Fibroblast of peridontal ligament (primary cell): ENCODE results near the gene CD177.
A peak's percentile ranks its signal among the peaks of the same experiment; 100 is the strongest.
"Not testable (repeated sequence)": the region's sequence is repeated elsewhere in the genome, so short reads cannot be mapped to it uniquely, and the experiment has no call there.

Experiments
- DNase-seq: peaks from one replicate; pipeline ENCODE4 v3.0.0-alpha.2; 2010; ENCODE audit errors: extremely low read depth

Gene CD177

GRCh38 chr19:43353606-43354304, at the start of gene CD177:
TSS of gene CD177 (plus strand) at chr19:43353686. CDS start at chr19:43353715, 29 bp downstream.
- no peak for DNase-seq

GRCh38 chr19:43305642-43306041, 47.8 kb upstream of the CD177 start:
- no peak for DNase-seq

GRCh38 chr19:43306097-43306496, 47.4 kb upstream of the CD177 start:
- no peak for DNase-seq

- DNase-seq = no peak
These were observed 45.2 kb upstream of the CD177 start for GRCh38 chr19:43308244-43308815.

GRCh38 chr19:43309466-43309865, 44.0 kb upstream of the CD177 start:
- DNase-seq = no peak

GRCh38 chr19:43310221-43310620, 43.3 kb upstream of the CD177 start:
- DNase-seq = no peak

- no peak for DNase-seq
These were observed 42.2 kb upstream of the CD177 start for GRCh38 chr19:43311256-43311655.

- DNase-seq = no peak
These were observed 41.8 kb upstream of the CD177 start for GRCh38 chr19:43311706-43312105.

- no peak for DNase-seq
These were observed 39.6 kb upstream of the CD177 start for GRCh38 chr19:43313711-43314495.

- DNase-seq = no peak
These were observed 37.6 kb upstream of the CD177 start for GRCh38 chr19:43315851-43316250.

GRCh38 chr19:43316591-43317319, 36.7 kb upstream of the CD177 start:
- DNase-seq = peak; percentile 49

GRCh38 chr19:43318203-43318602, 35.3 kb upstream of the CD177 start:
- no peak for DNase-seq

- DNase-seq = peak; percentile 20
These were observed 34.6 kb upstream of the CD177 start for GRCh38 chr19:43318796-43319314.

- no peak for DNase-seq
These were observed 32.9 kb upstream of the CD177 start for GRCh38 chr19:43320546-43320945.

- DNase-seq = not testable (repeated sequence)
These were observed 26.7 kb upstream of the CD177 start for GRCh38 chr19:43326761-43327160.

GRCh38 chr19:43328561-43328960, 24.9 kb upstream of the CD177 start:
- not testable (repeated sequence) for DNase-seq

GRCh38 chr19:43329049-43329448, 24.4 kb upstream of the CD177 start:
- DNase-seq = not testable (repeated sequence)

GRCh38 chr19:43329989-43330388, 23.5 kb upstream of the CD177 start:
- DNase-seq = no peak

GRCh38 chr19:43330726-43331434, 22.6 kb upstream of the CD177 start:
- no peak for DNase-seq

- DNase-seq = no peak
These were observed 22.0 kb upstream of the CD177 start for GRCh38 chr19:43331435-43332010.
